ENCODE results near the gene TTC6. TPM values are rescaled to one million over a fixed set of nuclear protein-coding genes. Genes with fewer than 3 reads are reported as not detected.
A peak's percentile ranks its signal among the peaks of the same experiment; 100 is the strongest.

Gene TTC6
- total RNA-seq, 1 donor from 2014 or later: 39.3 TPM

- H3K9me3 Mint-ChIP-seq (ENCODE audit: low read depth): no peaks in the 10 kb centered on the region
- DNase-seq (ENCODE audit: low spot score, unreplicated experiment): no peak
- H3K27ac Mint-ChIP-seq: peak overlapping the region; percentile 95
- peaks cover 8% of the 10 kb centered on the region for H3K36me3 Mint-ChIP-seq (ENCODE audit: insufficient read depth)
- peak overlapping the region; percentile 79 for H3K4me3 Mint-ChIP-seq (ENCODE audit: low read depth)
- no peaks in the 10 kb centered on the region for H3K27me3 Mint-ChIP-seq
- peaks cover 36% of the 10 kb centered on the region for H3K4me1 Mint-ChIP-seq (ENCODE audit: low read depth)
- TF ChIP-seq, protein P1, sequence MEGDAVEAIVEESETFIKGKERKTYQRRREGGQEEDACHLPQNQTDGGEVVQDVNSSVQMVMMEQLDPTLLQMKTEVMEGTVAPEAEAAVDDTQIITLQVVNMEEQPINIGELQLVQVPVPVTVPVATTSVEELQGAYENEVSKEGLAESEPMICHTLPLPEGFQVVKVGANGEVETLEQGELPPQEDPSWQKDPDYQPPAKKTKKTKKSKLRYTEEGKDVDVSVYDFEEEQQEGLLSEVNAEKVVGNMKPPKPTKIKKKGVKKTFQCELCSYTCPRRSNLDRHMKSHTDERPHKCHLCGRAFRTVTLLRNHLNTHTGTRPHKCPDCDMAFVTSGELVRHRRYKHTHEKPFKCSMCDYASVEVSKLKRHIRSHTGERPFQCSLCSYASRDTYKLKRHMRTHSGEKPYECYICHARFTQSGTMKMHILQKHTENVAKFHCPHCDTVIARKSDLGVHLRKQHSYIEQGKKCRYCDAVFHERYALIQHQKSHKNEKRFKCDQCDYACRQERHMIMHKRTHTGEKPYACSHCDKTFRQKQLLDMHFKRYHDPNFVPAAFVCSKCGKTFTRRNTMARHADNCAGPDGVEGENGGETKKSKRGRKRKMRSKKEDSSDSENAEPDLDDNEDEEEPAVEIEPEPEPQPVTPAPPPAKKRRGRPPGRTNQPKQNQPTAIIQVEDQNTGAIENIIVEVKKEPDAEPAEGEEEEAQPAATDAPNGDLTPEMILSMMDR (IDR thresholded peaks at IDR 0.05; ENCODE audit: unreplicated experiment): no peak
Observed at GRCh38 chr14:37598747-37599506, 3.5 kb downstream of the TTC6 start.

- TF ChIP-seq, protein P1 (IDR thresholded peaks at IDR 0.05; ENCODE audit: unreplicated experiment): no peak
- no peak for DNase-seq (ENCODE audit: low spot score, unreplicated experiment)
- H3K36me3 Mint-ChIP-seq (ENCODE audit: insufficient read depth): peaks cover 6% of the 10 kb centered on the region
- H3K4me1 Mint-ChIP-seq (ENCODE audit: low read depth): peaks cover 36% of the 10 kb centered on the region
- H3K4me3 Mint-ChIP-seq (ENCODE audit: low read depth): peak overlapping the region; percentile 79
- no peaks in the 10 kb centered on the region for H3K9me3 Mint-ChIP-seq (ENCODE audit: low read depth)
- H3K27me3 Mint-ChIP-seq: no peaks in the 10 kb centered on the region
- peak overlapping the region; percentile 95 for H3K27ac Mint-ChIP-seq
Observed at GRCh38 chr14:37599507-37600368, 4.3 kb downstream of the TTC6 start.

- H3K36me3 Mint-ChIP-seq (ENCODE audit: insufficient read depth): peaks cover 9% of the 10 kb centered on the region
- H3K9me3 Mint-ChIP-seq (ENCODE audit: low read depth): no peaks in the 10 kb centered on the region
- H3K4me3 Mint-ChIP-seq (ENCODE audit: low read depth): peak overlapping the region; percentile 79
- DNase-seq (ENCODE audit: low spot score, unreplicated experiment): no peak
- peaks cover 36% of the 10 kb centered on the region for H3K4me1 Mint-ChIP-seq (ENCODE audit: low read depth)
- no peaks in the 10 kb centered on the region for H3K27me3 Mint-ChIP-seq
- TF ChIP-seq, protein P1 (IDR thresholded peaks at IDR 0.05; ENCODE audit: unreplicated experiment): no peak
- H3K27ac Mint-ChIP-seq: no peak overlapping the region
Observed at GRCh38 chr14:37600880-37601741, 5.7 kb downstream of the TTC6 start.

DNA sequence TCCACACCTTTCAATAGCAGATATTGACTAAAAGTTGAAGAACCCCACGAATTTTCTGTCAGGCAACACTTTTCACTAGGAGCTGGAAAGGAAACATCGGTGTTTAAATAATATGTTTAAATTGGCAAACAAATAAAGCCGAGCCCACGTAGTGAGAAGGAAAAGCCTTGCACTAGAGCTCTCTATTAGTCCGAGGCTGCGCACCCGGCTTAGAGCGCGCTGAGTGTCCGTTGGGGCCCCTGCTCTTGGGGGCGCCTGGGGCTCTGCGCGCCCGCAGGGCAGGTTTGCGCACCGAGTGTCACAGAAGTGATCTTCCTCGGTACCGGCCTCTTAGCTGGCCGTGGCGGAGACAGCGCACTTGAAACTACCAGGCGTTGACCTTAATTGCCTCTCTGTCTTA is 6.4 kb downstream of the TTC6 start:
- no peak for DNase-seq (ENCODE audit: low spot score, unreplicated experiment)
- Mint-ChIP-seq H3K4me1 (ENCODE audit: low read depth) (peaks cover 29% of the 10 kb centered on the region), H3K36me3 (ENCODE audit: insufficient read depth) (peaks cover 11% of the 10 kb centered on the region), H3K9me3 (ENCODE audit: low read depth) (no peaks in the 10 kb centered on the region), H3K4me3 (ENCODE audit: low read depth) (no peak overlapping the region), H3K27ac (no peak overlapping the region), H3K27me3 (no peaks in the 10 kb centered on the region)
- TF ChIP-seq, protein P1 (IDR thresholded peaks at IDR 0.05; ENCODE audit: unreplicated experiment): no peak
